Stimulated activated CD4-positive, alpha-beta T cell treated with anti-CD3 and anti-CD28 coated beads, Interleukin-15, amount 100 ng/mL, for 24 hours (primary cell): Measurements from ENCODE around the gene SPOCD1.
"Not testable (repeated sequence)": the region's sequence is repeated elsewhere in the genome, so short reads cannot be mapped to it uniquely, and the experiment has no call there.

ENCODE experiments used
- DNase-seq: peaks from one replicate; pipeline ENCODE4 v3.0.0-alpha.2; 2020

SPOCD1 gene

DNA sequence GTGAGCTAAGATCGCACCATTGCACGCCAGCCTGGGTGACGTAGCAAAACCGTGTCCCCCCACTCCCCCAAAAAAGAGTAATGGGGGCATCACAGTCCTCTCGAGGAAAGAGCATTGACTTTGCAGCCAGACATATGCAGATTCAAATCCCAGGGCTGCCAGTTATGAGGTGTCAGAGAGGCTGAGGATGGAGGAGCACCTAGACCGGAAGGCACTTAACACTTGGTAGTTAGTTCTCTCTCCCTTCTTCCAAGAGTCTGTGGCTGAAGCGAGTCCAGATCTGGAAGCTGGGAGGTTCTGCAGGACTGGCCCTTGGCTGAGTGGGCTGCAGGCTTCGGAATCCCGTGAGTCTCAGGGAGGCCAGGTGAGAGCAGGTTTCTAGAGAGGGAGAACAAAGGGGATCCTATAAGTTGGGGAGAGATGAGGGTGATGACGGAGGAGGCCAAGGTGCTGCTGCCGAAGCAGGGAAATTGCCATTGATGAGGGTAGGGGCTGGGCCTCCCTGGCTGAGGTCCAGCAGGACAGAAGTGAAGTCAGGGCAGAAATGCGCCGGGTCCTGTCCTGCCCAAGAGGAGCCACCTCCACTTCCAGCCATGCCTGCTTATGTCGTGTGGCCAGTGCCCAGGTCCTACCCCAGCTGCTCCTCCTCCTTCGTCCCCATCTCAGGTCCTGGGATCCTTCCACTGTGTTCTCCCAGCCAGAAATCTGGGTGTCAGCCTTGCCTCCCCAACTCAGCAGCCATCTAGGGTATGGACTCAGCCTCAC lies 13.3 kb upstream of the SPOCD1 start:
- no peak for DNase-seq

DNA sequence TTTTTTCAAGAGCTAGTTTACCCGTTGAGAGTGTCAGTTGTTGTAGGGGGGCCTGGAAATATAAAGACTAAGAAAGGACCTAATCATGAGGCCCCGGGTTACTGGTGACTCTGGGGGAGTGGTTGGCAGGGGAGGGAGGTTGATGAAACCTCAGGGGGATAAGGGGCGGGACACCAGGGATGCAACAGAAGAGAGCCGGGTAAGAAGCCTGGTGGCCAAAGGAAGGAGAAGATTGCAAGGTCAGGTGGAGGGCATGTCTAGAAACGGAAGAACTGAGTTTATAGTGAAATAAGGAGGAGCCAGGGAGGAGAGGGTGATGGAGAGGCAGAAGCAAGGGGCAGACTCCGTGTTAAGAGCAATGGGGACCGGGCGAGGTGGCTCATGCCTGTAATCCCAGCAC lies 12.5 kb upstream of the SPOCD1 start:
- no peak for DNase-seq

DNA sequence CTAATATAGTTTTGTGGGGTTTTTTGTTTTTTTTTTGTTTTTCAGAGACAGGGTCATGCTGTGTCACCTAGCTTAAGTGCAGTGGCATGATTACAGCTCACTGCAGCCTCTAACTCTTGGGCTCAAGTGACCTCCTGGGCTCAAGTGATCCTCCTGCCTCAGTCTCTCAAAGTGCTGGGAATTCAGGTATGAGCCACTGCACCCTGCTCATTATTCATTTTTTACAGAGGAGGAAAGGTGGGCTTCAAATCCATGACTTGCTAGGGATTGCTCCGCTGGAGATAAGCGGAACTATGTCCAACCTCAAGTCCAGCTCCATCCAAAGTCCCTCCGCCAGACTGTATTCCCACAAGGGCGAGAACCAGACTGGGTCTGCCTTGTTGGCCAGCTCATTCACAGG lies 8.0 kb upstream of the SPOCD1 start:
- DNase-seq, result no peak

DNA sequence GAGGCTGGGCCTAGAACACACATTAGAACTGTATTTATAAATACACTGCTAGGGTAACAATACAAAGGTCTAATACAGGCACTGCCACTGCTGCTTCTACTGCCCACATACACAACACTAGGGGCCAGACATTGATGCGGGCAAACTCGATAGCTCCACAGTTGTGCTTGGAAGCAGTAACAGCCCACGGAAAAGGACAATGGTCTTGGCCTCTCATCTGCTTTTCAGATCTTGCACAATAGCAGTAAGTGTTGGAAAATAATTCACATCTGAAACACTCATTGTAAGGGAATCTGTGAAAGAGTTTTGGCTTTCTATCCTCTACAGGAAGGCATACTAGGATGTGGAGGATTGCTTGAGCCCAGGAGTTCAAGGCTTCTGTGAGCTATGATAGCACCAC lies 6.9 kb upstream of the SPOCD1 start:
- no peak for DNase-seq

DNA sequence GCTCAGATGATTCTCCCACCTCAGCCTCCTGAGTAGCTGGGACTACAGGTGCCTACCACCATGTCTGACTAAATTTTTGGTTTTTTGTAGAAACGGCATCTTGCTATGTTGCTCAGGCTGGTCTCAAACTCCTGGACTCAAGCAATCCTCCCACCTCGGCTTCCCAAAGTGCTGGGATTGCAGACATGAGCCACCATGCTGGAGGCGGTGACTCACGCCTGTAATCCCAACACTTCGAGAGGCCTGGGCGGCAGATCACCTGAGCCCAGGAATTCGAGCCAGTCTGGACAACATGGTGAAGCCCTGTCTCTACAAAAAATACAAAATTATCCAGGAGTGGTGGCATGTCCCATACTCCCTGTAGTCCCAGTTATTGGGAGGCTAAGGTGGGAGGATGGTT lies 4.4 kb upstream of the SPOCD1 start:
- DNase-seq, result not testable (repeated sequence)

DNA sequence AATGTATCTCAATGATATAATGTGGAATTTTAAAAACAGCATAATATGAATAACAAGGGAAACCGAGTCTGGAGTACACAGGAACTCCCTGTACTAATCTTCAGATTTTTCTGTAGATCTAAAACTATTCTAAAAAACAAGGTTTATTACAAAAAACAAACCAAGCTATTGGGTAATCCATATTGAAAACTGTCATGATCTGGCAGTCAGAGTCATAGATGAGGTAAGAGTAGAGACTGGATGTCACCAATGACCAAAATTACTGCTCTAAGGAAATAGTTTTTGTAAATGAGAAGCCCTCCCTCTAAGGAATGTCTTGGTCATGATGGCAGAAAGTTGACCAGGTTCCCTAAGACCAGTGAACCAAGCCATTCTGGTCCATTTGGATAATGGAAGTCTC lies 2.4 kb upstream of the SPOCD1 start:
- DNase-seq, result no peak

DNA sequence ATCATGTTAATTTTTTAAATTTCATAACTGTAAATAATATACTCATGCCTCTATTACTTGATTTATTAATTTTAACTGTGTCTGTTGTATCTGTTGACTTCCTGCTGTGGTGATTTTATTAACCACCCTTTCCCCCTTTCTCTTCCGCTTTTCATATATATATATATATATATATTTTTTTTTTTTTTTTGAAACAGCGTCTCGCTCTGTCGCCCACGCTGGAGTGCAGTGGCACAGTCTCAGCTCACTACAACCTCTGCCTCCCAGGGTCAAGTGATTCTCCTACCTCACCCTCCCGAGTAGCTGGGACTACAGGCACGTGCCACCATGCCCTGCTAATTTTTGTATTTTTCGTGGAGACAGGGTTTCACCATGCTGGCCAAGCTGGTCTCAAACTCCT lies 1.1 kb upstream of the SPOCD1 start:
- DNase-seq, result not testable (repeated sequence)

DNA sequence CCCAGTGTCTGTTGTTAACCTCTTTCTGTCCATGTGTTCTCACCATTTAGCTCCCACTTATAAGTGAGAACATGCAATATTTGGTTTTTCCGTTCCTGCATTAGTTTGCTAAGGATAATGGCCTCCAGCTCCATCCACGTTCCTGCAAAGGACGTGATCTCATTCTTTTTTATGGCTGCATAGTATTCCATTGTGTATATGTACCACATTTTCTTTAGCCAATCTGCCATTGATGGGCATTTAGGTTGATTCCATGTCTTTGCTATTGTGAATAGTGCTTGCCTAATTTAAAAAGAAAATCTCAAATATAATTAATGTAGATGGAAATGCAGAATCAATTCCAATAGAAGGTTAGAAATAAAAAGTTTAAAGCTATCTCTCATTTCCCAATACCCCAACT lies 679 bp upstream of the SPOCD1 start:
- DNase-seq, result not testable (repeated sequence)

DNA sequence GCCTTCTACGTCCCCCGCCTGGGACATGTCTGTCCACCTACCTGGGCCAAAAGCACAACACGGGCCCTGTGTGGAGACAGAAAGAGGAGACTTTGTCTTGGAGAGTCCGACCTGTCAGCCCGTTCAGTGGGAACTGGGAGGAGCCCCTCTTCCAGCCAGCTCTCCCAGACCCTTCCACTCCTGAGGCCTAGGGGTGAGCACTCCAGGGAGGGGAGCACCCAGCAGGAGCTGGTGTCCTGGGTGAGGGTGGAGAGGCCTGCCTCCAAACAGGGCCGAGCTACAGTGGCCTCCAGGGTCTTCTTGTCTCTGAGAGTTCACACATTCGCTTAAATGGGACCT lies 546 bp downstream of the SPOCD1 start:
- DNase-seq, result no peak

DNA sequence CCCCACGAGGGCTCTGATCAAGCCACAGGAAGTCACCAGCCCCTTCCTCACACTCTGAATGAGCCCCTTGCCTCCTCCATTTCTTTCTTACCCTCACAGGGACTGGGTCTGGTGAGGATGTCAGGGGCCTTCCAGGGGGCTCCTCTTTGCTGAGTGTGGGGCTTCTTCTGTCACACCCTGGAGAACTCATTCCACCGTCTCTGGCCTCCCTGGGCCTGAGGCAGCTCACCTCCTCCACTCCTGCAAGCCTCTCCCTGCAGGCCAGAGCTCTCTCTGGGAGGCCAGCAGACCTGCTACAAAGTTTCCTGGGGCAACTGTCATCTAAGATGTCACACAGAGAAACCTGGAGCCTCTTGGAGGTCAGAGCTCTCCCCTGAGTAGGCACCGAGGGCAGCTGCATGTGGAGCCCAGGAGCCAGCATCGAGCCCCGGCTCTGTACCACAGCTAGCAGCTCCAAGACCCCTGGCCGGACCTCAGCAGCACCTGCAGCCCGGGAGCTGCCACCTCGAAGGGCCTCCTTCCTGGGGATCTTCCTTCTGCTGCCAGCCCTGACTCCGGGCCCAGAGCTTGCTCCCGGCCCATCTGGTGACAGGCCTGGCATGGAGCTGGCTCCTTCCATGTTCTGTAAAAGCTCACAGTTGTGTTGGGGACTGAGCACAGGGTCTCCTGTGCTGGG lies 1.1 kb downstream of the SPOCD1 start:
- DNase-seq, result no peak

DNA sequence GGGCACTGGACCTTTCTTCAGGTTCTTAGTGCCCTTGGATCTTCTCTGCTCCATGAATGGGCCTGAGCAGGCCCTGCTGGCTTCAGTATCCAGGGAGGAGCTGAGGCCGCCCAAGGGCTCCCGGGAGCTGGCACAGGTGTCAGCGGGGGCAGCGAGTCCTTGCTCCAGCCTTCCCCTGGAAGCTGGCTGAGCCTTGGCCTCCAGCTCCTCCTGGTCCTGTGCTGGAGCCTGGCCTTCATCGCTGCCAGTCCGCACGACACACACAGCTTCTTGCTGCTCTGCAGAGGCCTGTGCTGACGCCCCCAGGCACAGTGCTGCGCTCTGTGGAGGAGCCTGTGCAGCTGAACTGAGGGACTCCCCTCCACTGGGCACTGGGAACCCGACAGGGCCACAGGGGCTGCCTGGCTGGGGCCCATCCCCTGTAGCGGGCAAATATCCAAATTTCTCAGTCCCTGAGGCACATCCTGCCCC lies 1.7 kb downstream of the SPOCD1 start:
- no peak for DNase-seq

DNA sequence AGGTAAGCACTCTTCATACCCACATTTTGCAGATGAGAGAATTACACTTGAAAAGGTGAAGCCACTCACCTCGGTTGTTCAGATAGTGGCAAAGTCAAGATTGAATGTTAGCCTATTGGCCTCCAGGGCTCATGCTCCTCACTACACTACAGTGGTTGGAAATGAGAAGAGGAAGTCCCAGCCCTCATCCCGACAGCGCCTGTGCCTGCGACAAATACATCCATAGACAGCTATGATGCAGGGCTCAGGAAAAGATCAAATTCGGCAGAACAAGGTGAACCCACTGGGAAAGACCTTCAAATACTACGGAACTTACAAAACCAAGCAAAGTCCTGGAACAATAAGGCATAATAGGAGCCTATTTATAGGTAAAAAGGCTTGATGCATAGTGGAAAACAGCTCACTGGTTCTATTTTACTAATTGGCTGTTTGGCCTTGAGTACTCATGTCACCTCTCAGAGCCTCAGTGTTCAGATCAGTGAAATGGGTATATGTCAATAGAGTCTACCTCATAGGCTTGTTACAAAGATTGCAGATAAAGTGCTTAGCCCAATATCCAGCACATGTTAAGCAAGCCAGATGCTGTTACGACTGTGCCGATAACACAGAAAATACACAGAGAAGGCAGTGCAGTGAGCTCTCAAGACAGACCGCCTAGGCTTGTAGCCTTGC lies 3.5 kb downstream of the SPOCD1 start:
- DNase-seq, result no peak

DNA sequence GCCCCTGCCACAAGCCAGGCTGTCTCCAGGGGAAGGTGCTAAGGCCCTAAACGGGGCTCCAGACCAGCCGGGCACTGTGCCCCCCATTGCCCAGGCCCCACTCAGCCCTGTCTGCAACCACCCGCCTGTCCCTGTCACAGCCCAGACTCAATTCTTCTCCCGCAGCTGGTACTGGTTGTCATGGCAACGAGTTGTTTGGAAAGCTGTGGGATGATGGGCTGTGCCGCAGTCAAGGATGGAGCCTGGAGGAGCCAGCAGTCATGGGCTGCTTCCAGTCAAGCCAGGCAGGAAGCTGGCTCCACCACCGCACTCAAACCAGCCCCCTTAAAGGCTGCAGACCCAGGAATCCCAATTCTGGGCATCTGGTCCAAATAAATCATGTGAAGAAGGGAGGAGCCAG lies 4.2 kb downstream of the SPOCD1 start:
- no peak for DNase-seq

DNA sequence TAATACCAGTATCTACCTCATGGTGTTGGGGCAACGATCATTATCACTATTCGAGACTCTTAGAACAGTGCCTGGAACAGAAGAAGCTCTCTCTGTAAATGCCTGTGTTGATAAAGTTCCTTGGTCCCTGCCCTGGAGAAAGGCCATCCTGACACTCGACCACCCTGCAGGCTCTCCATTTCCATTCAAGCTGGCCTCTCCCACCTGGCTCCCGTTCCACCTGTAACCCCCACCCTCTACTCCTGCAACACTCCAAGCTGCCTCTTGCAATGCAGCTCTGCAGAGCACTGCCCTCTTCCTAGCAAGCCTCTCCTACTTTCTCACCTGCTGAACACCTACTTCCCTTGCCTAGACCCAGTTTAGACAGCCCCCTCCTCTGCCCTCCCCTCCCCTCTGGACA lies 6.1 kb downstream of the SPOCD1 start:
- no peak for DNase-seq

DNA sequence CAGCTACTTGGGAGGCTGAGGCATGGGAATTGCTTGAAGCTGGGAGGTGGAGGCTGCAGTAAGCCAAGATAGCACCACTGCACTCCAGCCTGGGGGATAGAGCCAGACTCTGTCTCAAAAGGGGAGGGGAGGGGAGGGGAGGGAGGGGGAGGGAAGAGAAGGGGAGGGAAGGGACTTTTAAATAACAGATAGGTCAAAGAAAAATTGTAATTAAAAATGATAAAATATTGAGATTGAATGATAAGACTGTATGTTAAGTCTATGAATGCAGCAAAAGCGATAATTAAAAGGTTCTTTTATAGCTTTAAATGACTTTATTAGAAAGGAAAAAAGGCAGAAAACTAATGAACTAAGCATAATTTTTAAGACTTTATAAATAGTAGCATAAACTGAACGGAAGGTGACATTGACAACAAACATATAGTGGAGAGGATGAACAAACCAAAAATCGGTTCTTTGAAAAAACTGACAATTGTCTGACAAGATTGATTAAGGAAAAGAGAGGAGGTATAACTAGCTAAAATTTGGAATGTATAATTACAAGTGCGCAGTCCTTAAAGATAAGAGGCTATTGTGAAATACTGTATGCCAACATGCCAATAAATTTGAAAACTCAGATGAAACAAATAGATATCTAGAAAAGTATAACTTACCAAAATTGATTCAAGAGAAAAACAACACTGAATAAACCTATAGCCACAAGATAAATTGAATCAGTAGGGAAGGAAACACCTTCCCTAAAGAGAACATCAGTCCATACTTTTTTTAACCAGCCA lies 8.4 kb downstream of the SPOCD1 start:
- no peak for DNase-seq

DNA sequence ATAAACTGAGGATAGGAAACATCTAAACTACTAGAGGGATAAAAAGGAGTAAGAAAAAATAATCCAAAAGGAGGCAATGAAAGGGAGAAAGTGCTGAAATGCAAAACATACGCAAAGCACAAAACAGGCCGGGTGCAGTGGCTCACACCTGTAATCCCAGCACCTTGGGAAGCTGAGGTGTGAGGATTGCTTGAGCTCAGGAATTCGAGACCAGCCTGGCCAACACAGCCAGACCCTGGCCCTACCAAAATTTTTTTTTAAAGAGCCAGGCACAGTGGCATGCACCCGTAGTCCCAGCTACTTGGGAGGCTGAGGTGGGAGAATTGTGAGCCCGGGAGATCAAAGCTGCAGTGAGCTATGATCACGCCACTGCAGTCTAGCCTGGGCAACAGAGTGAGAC lies 10.5 kb downstream of the SPOCD1 start:
- DNase-seq, result no peak

DNA sequence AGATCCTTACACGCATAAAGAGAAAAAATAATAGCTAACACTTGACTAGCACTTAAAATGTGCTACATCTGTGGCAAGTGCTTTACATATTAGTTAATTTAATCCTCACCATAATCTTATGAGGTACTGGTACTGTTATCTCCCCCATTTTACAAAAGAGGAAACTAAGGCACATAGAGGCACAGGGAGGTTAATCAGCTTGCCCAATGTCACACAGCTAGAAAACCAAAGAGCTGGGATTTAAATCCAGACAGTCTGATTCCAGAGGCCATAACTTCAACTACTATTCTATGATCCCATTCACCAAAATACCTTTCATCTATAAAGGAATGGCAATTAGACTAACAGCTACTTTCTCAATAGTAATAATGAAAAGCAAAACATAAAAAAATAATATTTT lies 11.7 kb downstream of the SPOCD1 start:
- DNase-seq, result no peak

DNA sequence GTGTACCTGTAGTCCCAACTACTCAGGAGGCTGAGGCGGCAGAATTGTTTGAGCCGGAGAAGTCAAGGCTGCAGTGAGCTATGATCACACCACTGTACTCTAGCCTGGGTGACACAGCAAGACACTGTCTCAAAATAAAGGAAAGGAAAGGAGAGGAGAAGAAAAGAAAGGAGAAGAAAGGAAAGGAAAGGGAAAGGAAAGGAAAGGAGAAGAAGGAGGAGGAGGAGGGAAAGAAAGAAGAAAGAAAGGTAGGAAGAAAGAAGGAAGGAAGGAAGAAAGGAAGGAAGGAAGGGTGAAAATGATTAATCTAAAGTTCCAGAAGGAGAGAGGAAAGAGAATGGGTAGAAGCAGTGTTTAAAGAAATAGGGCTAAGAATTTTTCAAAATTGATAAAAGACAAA lies 12.2 kb downstream of the SPOCD1 start:
- DNase-seq, result no peak

DNA sequence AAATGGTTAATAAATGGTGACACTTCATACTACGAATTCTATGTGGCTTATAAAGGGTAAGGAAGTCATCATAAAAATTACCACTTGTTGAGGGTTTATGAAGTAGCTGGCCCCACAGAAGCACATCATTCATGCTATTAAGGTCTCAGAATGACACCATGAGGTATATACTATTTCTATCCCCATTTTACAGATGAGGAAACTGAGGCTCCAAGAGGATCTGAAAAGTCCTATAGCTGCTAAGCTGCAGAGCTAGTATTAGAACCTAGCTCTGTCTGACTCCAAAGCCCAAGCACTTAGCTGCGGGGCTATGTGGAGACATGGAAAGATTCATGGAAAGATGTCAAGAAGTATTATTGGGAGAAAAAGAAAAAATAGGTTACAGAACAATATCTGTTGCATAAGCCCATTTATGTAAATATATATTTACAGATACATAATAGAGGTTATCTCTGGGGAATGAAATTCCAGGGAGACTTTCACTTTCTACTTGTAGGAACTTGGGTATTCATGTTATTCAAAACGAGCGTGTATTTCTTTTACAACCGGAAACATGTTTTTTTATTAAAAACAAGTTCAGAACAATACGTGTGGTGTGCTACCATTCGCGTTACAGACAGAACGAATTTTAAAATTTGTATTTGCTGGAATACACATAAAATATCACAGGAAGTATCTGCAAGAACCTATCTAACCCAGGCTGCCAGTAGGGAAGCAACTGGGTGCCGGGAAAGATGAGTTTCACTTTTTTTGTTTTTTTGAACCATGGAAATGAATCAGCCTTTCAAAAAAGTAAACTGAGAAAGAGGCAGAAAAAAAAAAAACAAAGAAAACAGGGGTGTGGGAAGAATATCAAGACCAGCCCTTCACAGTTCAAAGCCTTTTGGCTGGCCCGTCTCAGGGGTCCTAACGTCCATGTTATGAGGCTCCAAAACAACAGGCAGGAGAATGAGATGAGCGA lies 13.4 kb downstream of the SPOCD1 start:
- no peak for DNase-seq

DNA sequence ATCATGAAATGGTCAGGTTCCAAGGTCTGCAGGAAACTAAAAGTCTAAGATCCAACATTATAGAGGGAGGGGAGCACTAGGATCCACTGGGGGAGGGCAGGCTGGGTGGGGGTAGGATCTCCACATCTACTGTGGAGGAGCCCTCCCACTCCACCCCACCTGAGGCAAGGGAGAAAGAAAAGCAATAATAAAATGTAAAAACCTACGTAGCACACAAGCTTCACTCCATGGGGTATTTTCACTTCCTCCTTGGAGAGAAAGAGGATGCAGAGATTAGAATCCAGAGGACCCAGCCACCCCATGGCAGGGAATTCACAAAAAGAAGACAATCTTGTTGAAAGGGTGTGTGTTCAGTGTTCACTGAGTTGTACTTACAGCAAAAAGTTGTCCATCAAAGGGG lies 14.4 kb downstream of the SPOCD1 start:
- no peak for DNase-seq

DNA sequence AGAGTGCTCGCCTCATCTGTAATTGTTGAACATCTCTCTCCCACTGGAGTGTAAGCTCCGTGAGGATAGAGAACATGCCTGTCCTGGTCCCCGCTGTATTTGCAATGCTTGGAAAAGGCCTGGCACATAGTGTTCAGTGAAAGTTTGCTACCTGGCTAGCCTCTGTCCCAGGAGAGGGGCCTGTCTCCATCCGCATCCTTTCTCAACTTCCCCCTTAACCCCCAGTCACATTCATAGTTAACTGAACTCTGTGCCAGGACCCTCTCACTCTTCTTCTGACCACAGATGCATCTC lies 15.2 kb downstream of the SPOCD1 start:
- no peak for DNase-seq

DNA sequence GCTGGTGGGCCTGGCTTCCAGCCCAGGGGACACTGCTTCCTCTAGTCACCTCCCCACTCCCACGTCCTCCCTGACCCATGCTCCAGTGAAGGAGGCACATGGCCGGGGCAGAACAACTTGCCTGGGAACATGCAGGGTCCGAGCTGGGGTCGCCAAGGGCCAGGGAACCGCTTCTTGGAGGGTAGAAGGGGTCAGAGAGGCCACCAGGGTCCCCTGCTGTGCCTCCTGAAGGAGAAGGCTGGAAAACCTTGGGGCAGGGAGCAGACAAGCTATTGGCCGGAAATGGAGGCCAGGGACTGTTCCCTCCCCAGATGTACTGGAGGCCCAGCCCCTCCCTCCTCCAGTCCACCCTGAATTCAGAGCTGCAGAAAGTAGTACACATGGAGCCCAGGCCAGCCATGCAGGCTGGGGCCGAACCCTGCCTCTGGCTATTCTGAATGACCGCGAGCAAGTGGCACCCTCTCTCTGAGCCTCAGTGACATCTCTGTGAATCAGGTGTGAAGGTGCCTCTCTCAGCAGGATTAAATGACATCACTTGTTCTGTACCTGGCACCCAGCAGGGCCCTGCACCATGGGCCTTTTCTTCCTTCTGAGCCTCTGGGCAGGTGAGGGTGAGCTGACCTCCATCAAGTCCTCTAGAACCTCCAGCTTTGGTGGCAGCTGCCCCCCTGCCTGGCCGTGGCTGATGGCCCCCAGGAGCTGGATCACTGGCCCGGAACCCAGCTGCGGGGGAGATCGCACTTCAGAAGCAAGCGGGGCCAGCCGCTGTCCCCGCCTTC lies 15.7 kb downstream of the SPOCD1 start:
- DNase-seq, result no peak
